ENCODE results near the gene TNIP1. TPM values are rescaled to one million over a fixed set of nuclear protein-coding genes. Genes with fewer than 3 reads are reported as not detected.
A peak's percentile ranks its signal among the peaks of the same experiment; 100 is the strongest.

Gene TNIP1
- total RNA-seq, 6 donors from 2014 or later: 109 to 166 (median 130) TPM

DNA sequence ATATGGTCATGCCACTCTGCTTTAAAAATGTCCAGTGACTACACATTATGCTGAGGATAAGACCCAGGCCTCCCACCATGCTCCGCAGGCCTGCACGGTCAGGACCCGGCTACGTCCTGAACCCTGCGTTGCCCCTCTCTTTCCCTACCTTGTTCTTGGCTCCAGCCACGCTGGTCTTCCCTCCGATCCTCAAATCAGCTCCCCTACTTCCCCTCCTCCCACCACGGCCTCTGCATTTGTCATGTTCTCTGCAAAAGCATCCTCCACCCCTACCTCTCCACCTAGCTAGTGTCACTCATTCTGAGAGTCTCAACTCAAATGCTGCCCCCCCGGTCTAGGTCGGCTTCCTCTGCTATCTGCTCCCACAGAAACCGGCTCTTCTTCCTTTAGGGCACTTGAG, 49.3 kb downstream of the TNIP1 start:
- Histone ChIP-seq H3K4me1 (peaks cover 25 to 50% (median 38%) of the 10 kb centered on the region in 4 donors), H3K4me3 (no peak overlapping the region), H3K9me3 (no peaks in the 10 kb centered on the region), H3K36me3 (peaks cover 55 to 99% (median 87%) of the 10 kb centered on the region in 4 donors), H3K27me3 (no peaks in the 10 kb centered on the region), H3K27ac (peak overlapping the region; percentile 4 to 98 (median 96))
- peak in 1 of 2 donors; percentile 43 for DNase-seq
- TF ChIP-seq POLR2AphosphoS5 (IDR thresholded peaks at IDR 0.05): no peak
- no peak for TF ChIP-seq EP300 (IDR thresholded peaks at IDR 0.05)
- no peak for TF ChIP-seq POLR2A (IDR thresholded peaks at IDR 0.05)
- TF ChIP-seq CTCF (IDR thresholded peaks at IDR 0.05): no peak
- WGBS, 2 donors: 91 to 97% methylated on average over 11 of the region's 11 CpGs
- no peak for ATAC-seq (ENCODE audit: low FRiP score in 2 of 2)

DNA sequence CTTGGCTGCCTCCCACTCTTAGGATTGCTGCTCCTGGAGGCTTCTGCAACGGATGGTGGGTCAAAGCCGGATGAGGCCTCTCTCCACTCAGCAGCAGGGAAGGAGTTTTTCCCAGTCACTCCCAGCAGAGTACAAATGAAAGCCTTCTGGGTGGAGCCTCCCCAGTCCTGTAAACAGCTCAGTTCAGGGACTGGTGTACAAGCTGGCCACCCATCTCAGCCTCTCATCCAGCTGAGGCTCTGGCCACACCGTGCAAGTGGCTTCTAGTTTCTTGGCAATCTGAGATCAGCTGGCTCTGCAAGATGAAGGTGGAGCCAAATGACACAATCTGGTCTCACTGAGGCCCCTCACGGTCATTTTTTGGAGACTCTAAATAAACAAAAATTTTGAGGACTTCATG, 50.5 kb downstream of the TNIP1 start:
- peak in 1 of 2 donors; percentile 78 for DNase-seq
- Histone ChIP-seq H3K27me3 (no peaks in the 10 kb centered on the region), H3K36me3 (peaks cover 51 to 99% (median 82%) of the 10 kb centered on the region in 4 donors), H3K4me1 (peaks cover 37 to 60% (median 50%) of the 10 kb centered on the region in 4 donors), H3K4me3 (no peak overlapping the region), H3K9me3 (no peaks in the 10 kb centered on the region), H3K27ac (peak overlapping the region; percentile 65 to 98 (median 96))
- peak; percentile 81 to 87 for ATAC-seq (ENCODE audit: low FRiP score in 2 of 2)
- 29 to 45% methylated on average over 1 to 4 of the region's 4 CpGs for WGBS, 2 donors
- TF ChIP-seq POLR2AphosphoS5 (IDR thresholded peaks at IDR 0.05): peak in 1 of 2 donors; percentile 70
- no peak for TF ChIP-seq POLR2A (IDR thresholded peaks at IDR 0.05)
- peak in 1 of 4 donors; percentile 34 for TF ChIP-seq EP300 (IDR thresholded peaks at IDR 0.05)

DNA sequence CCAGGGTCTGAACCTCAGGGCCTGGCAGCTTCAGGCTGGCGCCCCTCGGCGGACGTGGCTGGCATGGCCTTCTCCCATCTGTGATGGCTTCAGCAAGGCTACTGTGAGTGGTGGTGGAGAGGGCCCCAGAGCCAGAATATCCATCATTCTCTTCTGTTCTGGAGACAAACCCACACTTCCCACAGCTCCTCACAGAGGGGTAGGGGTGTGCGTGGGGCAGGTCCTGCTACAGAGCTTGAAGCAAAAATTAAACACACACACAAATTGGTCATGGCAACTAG, 50.8 kb downstream of the TNIP1 start:
- DNase-seq (peak in 1 of 2 donors; percentile 79), ATAC-seq (ENCODE audit: low FRiP score in 2 of 2) (peak in 1 of 2 donors; percentile 44)
- peaks cover 41 to 64% (median 53%) of the 10 kb centered on the region in 4 donors for H3K4me1 ChIP-seq
- H3K9me3 ChIP-seq: no peaks in the 10 kb centered on the region
- H3K4me3 ChIP-seq: no peak overlapping the region
- TF ChIP-seq POLR2AphosphoS5 (IDR thresholded peaks at IDR 0.05) (no peak), CTCF (IDR thresholded peaks at IDR 0.05) (no peak), EP300 (IDR thresholded peaks at IDR 0.05) (no peak), POLR2A (IDR thresholded peaks at IDR 0.05) (no peak)
- 84 to 100% methylated on average over 1 to 5 of the region's 5 CpGs for WGBS, 2 donors
- no peaks in the 10 kb centered on the region for H3K27me3 ChIP-seq
- H3K36me3 ChIP-seq: peaks cover 49 to 99% (median 80%) of the 10 kb centered on the region in 4 donors
- H3K27ac ChIP-seq: peak overlapping the region; percentile 65 to 98 (median 96)

GRCh38 chr5:151029179-151030055, 51.4 kb downstream of the TNIP1 start:
- DNase-seq (no peak), ATAC-seq (ENCODE audit: low FRiP score in 2 of 2) (no peak)
- TF ChIP-seq EP300 (IDR thresholded peaks at IDR 0.05) (no peak), POLR2A (IDR thresholded peaks at IDR 0.05) (no peak), CTCF (IDR thresholded peaks at IDR 0.05) (no peak), POLR2AphosphoS5 (IDR thresholded peaks at IDR 0.05) (peak; percentile 18 to 54)
- no peak overlapping the region for H3K4me3 ChIP-seq
- 86 to 93% methylated on average over 9 of the region's 9 CpGs for WGBS, 2 donors
- H3K27ac ChIP-seq: peak overlapping the region; percentile 65 to 98 (median 96)
- H3K27me3 ChIP-seq: no peaks in the 10 kb centered on the region
- H3K36me3 ChIP-seq: peaks cover 43 to 99% (median 75%) of the 10 kb centered on the region in 4 donors
- H3K9me3 ChIP-seq: no peaks in the 10 kb centered on the region
- peaks cover 47 to 70% (median 58%) of the 10 kb centered on the region in 4 donors for H3K4me1 ChIP-seq

GRCh38 chr5:151028717-151029116, 52.1 kb downstream of the TNIP1 start:
- ATAC-seq (ENCODE audit: low FRiP score in 2 of 2): no peak
- Histone ChIP-seq H3K36me3 (peaks cover 40 to 99% (median 68%) of the 10 kb centered on the region in 4 donors), H3K4me3 (no peak overlapping the region), H3K4me1 (peaks cover 54 to 76% (median 65%) of the 10 kb centered on the region in 4 donors), H3K27me3 (no peaks in the 10 kb centered on the region), H3K9me3 (no peaks in the 10 kb centered on the region), H3K27ac (peak overlapping the region; percentile 65 to 98 (median 96))
- 83 to 98% methylated on average over 5 to 8 of the region's 8 CpGs for WGBS, 2 donors
- peak in 1 of 4 donors; percentile 43 for TF ChIP-seq POLR2A (IDR thresholded peaks at IDR 0.05)
- TF ChIP-seq EP300 (IDR thresholded peaks at IDR 0.05): no peak
- TF ChIP-seq CTCF (IDR thresholded peaks at IDR 0.05): no peak
- peak; percentile 49 to 70 for TF ChIP-seq POLR2AphosphoS5 (IDR thresholded peaks at IDR 0.05)
- DNase-seq: peak in 1 of 2 donors; percentile 37
